GM19463 (cell line): Measurements from ENCODE around the gene CPE.

ENCODE experiments used
- ATAC-seq: cut with Tn5 transposase; IDR thresholded peaks from one replicate; pipeline ENCODE4 v1.9.1; 2021; ENCODE audit warnings: mild to moderate bottlenecking, moderate library complexity; ENCODE audit not compliant: unreplicated experiment

CPE gene

GRCh38 chr4:165542476-165542875 lies 163.7 kb downstream of the CPE start:
- no peak for ATAC-seq
